22Rv1 (cell line): ENCODE data around the gene EGFLAM.

Experiments used
- CTCF ChIP-seq: fragments of 450-650 bp; IDR thresholded peaks from 2 replicates; pipeline ENCODE4 v1.5.1; 2017; ENCODE audit warnings: mild to moderate bottlenecking
- ZFX ChIP-seq: fragments of 450-650 bp; IDR thresholded peaks from 2 replicates; pipeline ENCODE4 v1.6.1; 2017; ENCODE audit warnings: antibody characterized with exemption, borderline replicate concordance

DNA sequence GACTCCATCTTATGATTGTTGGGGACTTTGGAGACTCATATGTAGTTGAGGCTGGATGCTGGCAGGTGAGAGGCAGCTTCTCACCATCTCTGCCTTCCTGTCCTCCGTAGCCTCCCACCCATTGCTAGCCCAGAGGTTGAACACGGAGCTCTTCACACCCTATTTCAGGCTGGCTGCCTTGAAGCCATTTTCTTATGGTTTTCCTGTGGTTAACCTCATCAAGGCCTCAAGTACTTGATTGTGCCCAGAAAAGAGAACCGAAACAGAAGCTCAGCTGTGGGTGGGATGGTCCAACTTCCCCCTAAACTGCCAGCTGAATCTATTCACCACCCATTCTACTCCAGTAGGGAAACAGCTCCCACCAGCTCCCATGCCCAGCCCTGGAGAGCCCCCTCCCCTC lies 195.1 kb downstream of the EGFLAM start:
- TF ChIP-seq CTCF: no peak
- TF ChIP-seq ZFX: no peak
